PC-9 (cell line): ENCODE measurements around the gene SHMT1.

Experiments used
- EZH2 ChIP-seq: fragments of 200-600 bp; sonication (generic); IDR thresholded peaks from 2 replicates; pipeline ENCODE4 v1.8.0; 2017; ENCODE audit warnings: antibody characterized with exemption, low read depth
- TF ChIP-seq, protein P1 (sequence below): fragments of 200-600 bp; sonication (generic); conservative IDR thresholded peaks from 2 replicates; pipeline ENCODE4 v1.6.1; 2017; ENCODE audit warnings: mixed run types, antibody characterized with exemption, mild to moderate bottlenecking, moderate library complexity

DNA sequence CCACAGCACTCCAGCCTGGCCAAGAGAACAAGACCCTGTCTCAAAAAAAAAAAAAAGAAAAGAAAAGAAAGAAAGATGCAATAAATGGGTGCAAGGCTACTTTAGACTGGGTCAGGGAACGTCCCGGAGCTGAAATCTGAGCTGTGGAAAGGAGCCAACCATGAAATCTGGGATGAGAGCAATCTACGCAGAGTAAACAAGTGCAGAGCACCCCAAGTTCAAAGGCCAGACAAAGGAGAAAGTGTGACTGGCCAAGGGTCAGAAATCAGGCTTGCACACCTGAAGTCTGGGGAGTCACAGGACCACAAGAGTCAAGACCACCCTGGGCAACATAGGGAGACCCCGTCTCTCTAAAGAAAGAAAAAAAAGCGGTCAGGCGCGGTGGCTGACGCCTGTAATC is 2.8 kb downstream of the SHMT1 start:
- TF ChIP-seq, protein P1, sequence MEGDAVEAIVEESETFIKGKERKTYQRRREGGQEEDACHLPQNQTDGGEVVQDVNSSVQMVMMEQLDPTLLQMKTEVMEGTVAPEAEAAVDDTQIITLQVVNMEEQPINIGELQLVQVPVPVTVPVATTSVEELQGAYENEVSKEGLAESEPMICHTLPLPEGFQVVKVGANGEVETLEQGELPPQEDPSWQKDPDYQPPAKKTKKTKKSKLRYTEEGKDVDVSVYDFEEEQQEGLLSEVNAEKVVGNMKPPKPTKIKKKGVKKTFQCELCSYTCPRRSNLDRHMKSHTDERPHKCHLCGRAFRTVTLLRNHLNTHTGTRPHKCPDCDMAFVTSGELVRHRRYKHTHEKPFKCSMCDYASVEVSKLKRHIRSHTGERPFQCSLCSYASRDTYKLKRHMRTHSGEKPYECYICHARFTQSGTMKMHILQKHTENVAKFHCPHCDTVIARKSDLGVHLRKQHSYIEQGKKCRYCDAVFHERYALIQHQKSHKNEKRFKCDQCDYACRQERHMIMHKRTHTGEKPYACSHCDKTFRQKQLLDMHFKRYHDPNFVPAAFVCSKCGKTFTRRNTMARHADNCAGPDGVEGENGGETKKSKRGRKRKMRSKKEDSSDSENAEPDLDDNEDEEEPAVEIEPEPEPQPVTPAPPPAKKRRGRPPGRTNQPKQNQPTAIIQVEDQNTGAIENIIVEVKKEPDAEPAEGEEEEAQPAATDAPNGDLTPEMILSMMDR = no peak
- TF ChIP-seq EZH2 = no peak
